DOHH2 (cell line): ENCODE measurements around the gene AP4M1.
A peak's percentile ranks its signal among the peaks of the same experiment; 100 is the strongest.
"Not testable (repeated sequence)": the region's sequence is repeated elsewhere in the genome, so short reads cannot be mapped to it uniquely, and the experiment has no call there.

Source experiments
- H3F3A ChIP-seq: fragments of 200-600 bp; sonication (generic), shearing (Covaris generic); 2 replicates; pipeline ENCODE4 v1.6.0; 2016; ENCODE audit warnings: antibody characterized with exemption, mild to moderate bottlenecking; ENCODE audit not compliant: control insufficient read depth, insufficient read depth
- H3K27ac ChIP-seq: fragments of 200-600 bp; sonication (generic); 2 replicates; pipeline ENCODE4 v1.5.1; 2014; ENCODE audit warnings: low read depth, mild to moderate bottlenecking, low read length, moderate library complexity
- H3K27me3 ChIP-seq: fragments of 200-600 bp; sonication (generic); 2 replicates; pipeline ENCODE4 v1.6.1; 2014; ENCODE audit warnings: mild to moderate bottlenecking, low read length, mixed read lengths; ENCODE audit not compliant: control insufficient read depth
- H3K36me3 ChIP-seq: fragments of 200-600 bp; sonication (generic); 2 replicates; pipeline ENCODE4 v1.6.1; 2014; ENCODE audit warnings: mild to moderate bottlenecking, low read length, moderate library complexity, mixed read lengths; ENCODE audit not compliant: control insufficient read depth
- H3K4me1 ChIP-seq: fragments of 200-600 bp; sonication (generic); 2 replicates; pipeline ENCODE4 v1.6.1; 2014; ENCODE audit warnings: mild to moderate bottlenecking, low read length, mixed read lengths; ENCODE audit not compliant: control insufficient read depth
- H3K4me2 ChIP-seq: fragments of 200-600 bp; sonication (generic); 2 replicates; pipeline ENCODE4 v1.6.0; 2014; ENCODE audit warnings: mild to moderate bottlenecking, low read length, moderate library complexity
- H3K4me3 ChIP-seq: fragments of 200-600 bp; sonication (generic); 2 replicates; pipeline ENCODE4 v1.5.1; 2014; ENCODE audit warnings: mild to moderate bottlenecking, low read length, mixed read lengths
- H3K79me2 ChIP-seq: fragments of 200-600 bp; sonication (generic); 2 replicates; pipeline ENCODE4 v1.6.1; 2014; ENCODE audit warnings: mild to moderate bottlenecking, low read length, mixed read lengths; ENCODE audit not compliant: control insufficient read depth
- H3K9me2 ChIP-seq: fragments of 200-600 bp; sonication (generic); replicated peaks from 2 replicates; pipeline ENCODE4 v1.6.1; 2014; ENCODE audit warnings: mild to moderate bottlenecking, low read length, mixed read lengths; ENCODE audit not compliant: control insufficient read depth
- H3K9me3 ChIP-seq: fragments of 200-600 bp; sonication (generic); 2 replicates; pipeline ENCODE4 v1.6.1; 2014; ENCODE audit warnings: antibody characterized with exemption, low read length, mixed read lengths; ENCODE audit not compliant: control insufficient read depth, insufficient read depth
- H4K20me1 ChIP-seq: fragments of 200-600 bp; sonication (generic); 2 replicates; pipeline ENCODE4 v1.6.0; 2014; ENCODE audit warnings: low read depth, mild to moderate bottlenecking, antibody characterized with exemption, low read length, moderate library complexity; ENCODE audit not compliant: control insufficient read depth, insufficient read depth
- CTCF ChIP-seq: fragments of 200-600 bp; sonication (generic); IDR thresholded peaks from one replicate; pipeline ENCODE4 v1.5.1; 2014; ENCODE audit warnings: antibody characterized with exemption, mild to moderate bottlenecking, low read depth, low read length; ENCODE audit not compliant: poor library complexity, severe bottlenecking
- EZH2phosphoT487 ChIP-seq: fragments of 200-600 bp; sonication (generic); IDR thresholded peaks from 2 replicates; pipeline ENCODE4 v1.6.1; 2017; ENCODE audit warnings: borderline replicate concordance, mild to moderate bottlenecking, antibody characterized with exemption, low read length, moderate library complexity, mixed read lengths

The AP4M1 gene

GRCh38 chr7:100127866-100128636 is 26.6 kb downstream of the AP4M1 start:
- H3K4me2 ChIP-seq = peak overlapping the region; percentile 96
- no peaks in the 10 kb centered on the region for H3K27me3 ChIP-seq
- no peaks in the 10 kb centered on the region for H4K20me1 ChIP-seq
- H3K36me3 ChIP-seq = peaks cover 27% of the 10 kb centered on the region
- H3F3A ChIP-seq = peaks cover 32% of the 10 kb centered on the region
- H3K9me3 ChIP-seq = no peaks in the 10 kb centered on the region
- peak overlapping the region; percentile 81 for H3K4me3 ChIP-seq
- peak; percentile 6 for TF ChIP-seq CTCF
- no peak for TF ChIP-seq EZH2phosphoT487
- H3K27ac ChIP-seq = peak overlapping the region; percentile 94
- no peaks in the 10 kb centered on the region for H3K9me2 ChIP-seq
- H3K79me2 ChIP-seq = peaks cover 37% of the 10 kb centered on the region
- peaks cover 53% of the 10 kb centered on the region for H3K4me1 ChIP-seq

- Histone ChIP-seq H3K4me3 (peak overlapping the region; percentile 81), H3K27ac (peak overlapping the region; percentile 94), H3K9me3 (no peaks in the 10 kb centered on the region), H4K20me1 (no peaks in the 10 kb centered on the region), H3K4me2 (peak overlapping the region; percentile 96), H3K4me1 (peaks cover 54% of the 10 kb centered on the region), H3K79me2 (peaks cover 37% of the 10 kb centered on the region), H3K36me3 (peaks cover 27% of the 10 kb centered on the region), H3K9me2 (no peaks in the 10 kb centered on the region), H3K27me3 (no peaks in the 10 kb centered on the region), H3F3A (peaks cover 32% of the 10 kb centered on the region)
- TF ChIP-seq CTCF (no peak), EZH2phosphoT487 (no peak)
Measured at GRCh38 chr7:100128637-100128963, 27.2 kb downstream of the AP4M1 start.

- Histone ChIP-seq H3F3A (peaks cover 24% of the 10 kb centered on the region), H3K36me3 (peaks cover 13% of the 10 kb centered on the region), H3K79me2 (peaks cover 25% of the 10 kb centered on the region), H3K4me1 (peaks cover 40% of the 10 kb centered on the region)
- not testable (repeated sequence) for H3K27ac ChIP-seq, H3K4me3 ChIP-seq, H3K27me3 ChIP-seq, H3K9me3 ChIP-seq, H3K4me2 ChIP-seq, H3K9me2 ChIP-seq, H4K20me1 ChIP-seq
Measured at GRCh38 chr7:100130220-100130607, 28.8 kb downstream of the AP4M1 start.

- Histone ChIP-seq H3K36me3 (peaks cover 8% of the 10 kb centered on the region; the same call in 1 of the 2 replicates), H3K79me2 (peaks cover 19% of the 10 kb centered on the region), H3K9me3 (no peaks in the 10 kb centered on the region), H3K27me3 (no peaks in the 10 kb centered on the region), H3K4me1 (peaks cover 33% of the 10 kb centered on the region), H3F3A (peaks cover 20% of the 10 kb centered on the region), H4K20me1 (no peaks in the 10 kb centered on the region), H3K9me2 (no peaks in the 10 kb centered on the region), H3K27ac (no peak overlapping the region), H3K4me3 (no peak overlapping the region), H3K4me2 (no peak overlapping the region)
- TF ChIP-seq EZH2phosphoT487 = no peak
- peak; percentile 81 for TF ChIP-seq CTCF
Measured at GRCh38 chr7:100130608-100131453, 29.4 kb downstream of the AP4M1 start.
